Neural progenitor cell (in vitro differentiated cells): Measurements from ENCODE around the gene SMAGP. TPM values are rescaled to one million over a fixed set of nuclear protein-coding genes. Genes with fewer than 3 reads are reported as not detected.
"Not testable (repeated sequence)": the region's sequence is repeated elsewhere in the genome, so short reads cannot be mapped to it uniquely, and the experiment has no call there.

Experiments used
- DNase-seq: peaks from one replicate; pipeline ENCODE4 v3.0.0-alpha.2; 2016; ENCODE audit warnings: low spot score
- H2AFZ ChIP-seq: fragments of 200-600 bp; sonication (generic); replicated peaks from 2 replicates; pipeline ENCODE4 v1.6.1; 2016; ENCODE audit warnings: antibody characterized with exemption
- H3F3A ChIP-seq: fragments of 200-600 bp; sonication (generic); 2 replicates; pipeline ENCODE4 v1.6.1; 2016; ENCODE audit warnings: antibody characterized with exemption, low read depth
- H3K27ac ChIP-seq: fragments of 200-600 bp; sonication (generic); 2 replicates; pipeline ENCODE4 v1.5.1; 2016; ENCODE audit warnings: mild to moderate bottlenecking
- H3K27me3 ChIP-seq: fragments of 200-600 bp; sonication (generic); 2 replicates; pipeline ENCODE4 v1.6.1; 2016; ENCODE audit warnings: mild to moderate bottlenecking, moderate library complexity
- H3K36me3 ChIP-seq: fragments of 200-600 bp; sonication (generic); 2 replicates; pipeline ENCODE4 v1.5.1; 2016
- H3K4me1 ChIP-seq: fragments of 200-600 bp; sonication (generic); 2 replicates; pipeline ENCODE4 v1.6.1; 2016; ENCODE audit warnings: mixed run types
- H3K4me2 ChIP-seq: fragments of 200-600 bp; sonication (generic); 2 replicates; pipeline ENCODE4 v1.6.1; 2016
- H3K4me3 ChIP-seq: fragments of 200-600 bp; sonication (generic); 2 replicates; pipeline ENCODE4 v1.5.1; 2016
- H3K79me2 ChIP-seq: fragments of 200-600 bp; sonication (generic); 2 replicates; pipeline ENCODE4 v1.6.1; 2016; ENCODE audit warnings: low read depth
- H3K9ac ChIP-seq: fragments of 200-600 bp; sonication (generic); 2 replicates; pipeline ENCODE4 v1.6.1; 2016
- H3K9me3 ChIP-seq: fragments of 200-600 bp; sonication (generic); 2 replicates; pipeline ENCODE4 v1.5.1; 2016; ENCODE audit warnings: low read depth
- H4K20me1 ChIP-seq: fragments of 200-600 bp; sonication (generic); 2 replicates; pipeline ENCODE4 v1.6.1; 2016; ENCODE audit warnings: low read depth
- H3K27ac Mint-ChIP-seq: 3 replicates; pipeline ENCODE4 v1.8.0; 2021; ENCODE audit warnings: mixed read lengths
- H3K27me3 Mint-ChIP-seq: 2 replicates; pipeline ENCODE4 v1.8.0; 2022; ENCODE audit warnings: low read depth, mild to moderate bottlenecking, inconsistent platforms, moderate library complexity, mixed read lengths; ENCODE audit not compliant: insufficient read depth
- H3K36me3 Mint-ChIP-seq: 3 replicates; pipeline ENCODE4 v1.8.0; 2021; ENCODE audit warnings: mixed read lengths
- H3K4me1 Mint-ChIP-seq: 3 replicates; pipeline ENCODE4 v1.8.0; 2021; ENCODE audit warnings: mixed read lengths
- H3K4me3 Mint-ChIP-seq: 3 replicates; pipeline ENCODE4 v1.8.0; 2021; ENCODE audit warnings: mild to moderate bottlenecking, moderate library complexity, mixed read lengths
- H3K9me3 Mint-ChIP-seq: 3 replicates; pipeline ENCODE4 v1.8.0; 2020; ENCODE audit warnings: mixed read lengths
- CTCF ChIP-seq: fragments of 200-600 bp; sonication (generic); IDR thresholded peaks from 2 replicates; pipeline ENCODE4 v1.5.1; 2017; ENCODE audit warnings: antibody characterized with exemption, mild to moderate bottlenecking
- EZH2 ChIP-seq: fragments of 200-600 bp; sonication (generic); IDR thresholded peaks from 2 replicates; pipeline ENCODE4 v1.6.1; 2017; ENCODE audit warnings: antibody characterized with exemption, mild to moderate bottlenecking, moderate library complexity
- EZH2phosphoT487 ChIP-seq: fragments of 200-600 bp; sonication (generic); IDR thresholded peaks from 2 replicates; pipeline ENCODE4 v1.6.1; 2017; ENCODE audit warnings: antibody characterized with exemption
- total RNA-seq: library from RNA; depleted of rRNA; stranded (reverse); fragments of >200 nt; gene quantifications from 2 replicates; pipeline ENCODE4 v1.2.3, GENCODE V29; 2015; ENCODE audit warnings: low replicate concordance

Gene SMAGP
- total RNA-seq, 1 donor from 2014 or later = 19.0 TPM

DNA sequence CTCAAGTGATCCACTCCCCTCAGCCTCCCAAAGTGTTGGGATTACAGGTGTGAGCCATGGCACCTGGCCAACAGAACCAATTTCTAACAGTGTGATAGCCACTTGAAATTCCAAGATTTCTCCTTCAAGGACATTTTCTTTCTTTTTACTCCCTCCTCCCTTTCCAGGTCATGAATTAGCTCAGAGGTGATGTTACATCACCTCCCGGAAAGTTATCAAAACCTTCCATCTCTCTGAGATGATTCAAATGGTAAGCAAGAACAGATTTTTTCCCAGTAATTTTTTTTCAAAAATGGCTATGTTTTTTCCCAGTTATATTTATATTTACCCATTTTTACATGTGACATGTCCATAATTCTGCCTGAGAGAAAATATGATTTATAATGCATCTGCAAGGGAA lies 15.6 kb upstream of the SMAGP start:
- no peak overlapping the region for H3K4me2 ChIP-seq
- Mint-ChIP-seq H3K4me1 (no peaks in the 10 kb centered on the region), H3K27me3 (peaks cover 6% of the 10 kb centered on the region), H3K27ac (no peak overlapping the region), H3K9me3 (no peaks in the 10 kb centered on the region), H3K4me3 (no peak overlapping the region), H3K36me3 (no peaks in the 10 kb centered on the region)
- H3K4me3 ChIP-seq = no peak overlapping the region
- H2AFZ ChIP-seq = no peak overlapping the region
- H4K20me1 ChIP-seq = no peaks in the 10 kb centered on the region
- no peaks in the 10 kb centered on the region for H3K79me2 ChIP-seq
- H3K9me3 ChIP-seq = no peaks in the 10 kb centered on the region
- no peak overlapping the region for H3K27ac ChIP-seq
- H3F3A ChIP-seq = no peaks in the 10 kb centered on the region
- no peak overlapping the region for H3K9ac ChIP-seq
- H3K36me3 ChIP-seq = no peaks in the 10 kb centered on the region
- DNase-seq = no peak
- TF ChIP-seq EZH2 = no peak
- TF ChIP-seq CTCF = no peak
- no peak for TF ChIP-seq EZH2phosphoT487
- H3K27me3 ChIP-seq = no peaks in the 10 kb centered on the region
- no peaks in the 10 kb centered on the region for H3K4me1 ChIP-seq

GRCh38 chr12:51281202-51281924 lies 11.1 kb upstream of the SMAGP start:
- Histone ChIP-seq H3K4me2 (no peak overlapping the region), H3K79me2 (no peaks in the 10 kb centered on the region), H3K9me3 (no peaks in the 10 kb centered on the region), H4K20me1 (no peaks in the 10 kb centered on the region), H3K27ac (no peak overlapping the region), H3F3A (no peaks in the 10 kb centered on the region), H2AFZ (no peak overlapping the region), H3K27me3 (no peaks in the 10 kb centered on the region), H3K4me3 (no peak overlapping the region), H3K36me3 (no peaks in the 10 kb centered on the region), H3K4me1 (no peaks in the 10 kb centered on the region), H3K9ac (no peak overlapping the region)
- Mint-ChIP-seq H3K36me3 (no peaks in the 10 kb centered on the region), H3K4me1 (no peaks in the 10 kb centered on the region), H3K27ac (no peak overlapping the region), H3K9me3 (no peaks in the 10 kb centered on the region), H3K4me3 (no peak overlapping the region), H3K27me3 (peaks cover 8% of the 10 kb centered on the region)
- TF ChIP-seq EZH2 (no peak), CTCF (no peak), EZH2phosphoT487 (no peak)
- no peak for DNase-seq

DNA sequence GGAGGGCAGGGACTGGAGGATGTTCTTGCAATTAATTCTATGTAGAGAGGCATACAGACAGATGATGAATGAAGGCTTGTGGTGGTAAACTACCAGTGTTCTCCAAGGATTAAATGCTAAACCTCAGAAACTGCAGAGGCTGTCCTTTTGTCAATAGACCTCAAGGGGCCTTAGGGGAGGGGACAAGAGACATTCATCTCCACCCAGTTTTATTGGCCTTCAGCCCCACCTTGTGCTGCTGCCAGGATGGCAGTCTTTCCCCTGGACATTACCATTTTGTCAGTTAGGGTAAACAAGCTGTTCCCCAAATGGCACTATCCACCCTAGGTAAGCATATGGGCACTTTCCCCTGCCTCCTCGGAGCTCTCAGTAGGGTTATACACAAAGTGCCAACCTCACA lies 4.9 kb upstream of the SMAGP start:
- Histone ChIP-seq H3F3A (peaks cover 14% of the 10 kb centered on the region), H3K27ac (no peak overlapping the region), H4K20me1 (no peaks in the 10 kb centered on the region), H3K4me3 (no peak overlapping the region), H2AFZ (peak overlapping the region; percentile 34), H3K36me3 (no peaks in the 10 kb centered on the region), H3K27me3 (peaks cover 17% of the 10 kb centered on the region), H3K4me2 (peak overlapping the region; percentile 2), H3K9ac (no peak overlapping the region), H3K9me3 (no peaks in the 10 kb centered on the region), H3K4me1 (peaks cover 9% of the 10 kb centered on the region), H3K79me2 (no peaks in the 10 kb centered on the region)
- Mint-ChIP-seq H3K9me3 (no peaks in the 10 kb centered on the region), H3K4me1 (peaks cover 8% of the 10 kb centered on the region), H3K27me3 (peaks cover 23% of the 10 kb centered on the region), H3K36me3 (no peaks in the 10 kb centered on the region), H3K27ac (no peak overlapping the region), H3K4me3 (no peak overlapping the region)
- TF ChIP-seq EZH2 (no peak), EZH2phosphoT487 (no peak)
- peak; percentile 30 for DNase-seq

DNA sequence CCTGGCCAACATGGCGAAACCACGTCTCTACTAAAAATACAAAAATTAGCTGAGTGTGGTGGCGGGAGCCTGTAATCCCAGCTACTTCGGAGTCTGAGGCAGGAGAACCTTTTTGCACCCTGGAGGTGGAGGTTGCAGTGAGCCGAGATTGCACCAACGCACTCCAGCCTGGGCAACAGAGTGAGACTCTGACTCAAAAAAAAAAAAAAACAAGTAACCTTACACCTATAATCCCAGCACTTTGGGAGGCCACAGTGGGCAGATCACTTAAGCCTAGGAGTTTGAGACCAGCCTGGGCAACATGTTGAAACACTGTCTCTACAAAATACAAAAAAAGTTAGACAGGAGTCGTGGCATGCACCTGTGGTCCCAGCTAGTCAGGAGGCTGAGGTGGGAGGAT lies 2.6 kb upstream of the SMAGP start:
- H3K4me1 Mint-ChIP-seq, H3K9ac ChIP-seq, H3K79me2 ChIP-seq, DNase-seq, H4K20me1 ChIP-seq, H3K4me2 ChIP-seq, H3K36me3 Mint-ChIP-seq, H3K9me3 ChIP-seq, H3K4me3 Mint-ChIP-seq, H2AFZ ChIP-seq, H3K27ac ChIP-seq, H3K4me3 ChIP-seq, H3K27ac Mint-ChIP-seq, H3K36me3 ChIP-seq, H3K9me3 Mint-ChIP-seq: not testable (repeated sequence)
- H3K4me1 ChIP-seq = peaks cover 17% of the 10 kb centered on the region
- peaks cover 23% of the 10 kb centered on the region for H3K27me3 Mint-ChIP-seq
- peaks cover 17% of the 10 kb centered on the region for H3K27me3 ChIP-seq
- peaks cover 22% of the 10 kb centered on the region for H3F3A ChIP-seq
